ENCODE results near the gene ANKS4B. TPM values are rescaled to one million over a fixed set of nuclear protein-coding genes. Genes with fewer than 3 reads are reported as not detected.
"Not testable (repeated sequence)": the region's sequence is repeated elsewhere in the genome, so short reads cannot be mapped to it uniquely, and the experiment has no call there.

ANKS4B gene
- total RNA-seq, 1 donor from 2014 or later = not detected

DNA sequence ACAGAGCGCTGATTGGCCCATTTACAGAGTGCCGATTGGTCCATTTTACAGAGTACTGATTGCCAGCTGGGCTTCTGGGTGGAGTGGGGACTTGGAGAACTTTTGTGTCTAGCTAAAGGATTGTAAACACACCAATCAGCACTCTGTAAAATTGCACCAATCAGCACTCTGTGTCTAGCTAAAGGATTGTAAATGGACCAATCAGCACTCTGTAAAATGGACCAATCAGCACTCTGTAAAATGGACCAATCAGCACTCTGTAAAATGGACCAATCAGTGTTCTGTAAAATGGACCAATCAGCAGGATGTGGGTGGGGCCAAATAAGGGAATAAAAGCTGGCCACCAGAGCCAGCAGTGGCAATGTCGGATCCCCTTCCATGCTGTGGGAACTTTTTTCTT, 56.3 kb downstream of the ANKS4B start:
- not testable (repeated sequence) for DNase-seq (ENCODE audit: low read depth in 2 of 2)

GRCh38 chr16:21300309-21301167, 67.0 kb downstream of the ANKS4B start:
- DNase-seq (ENCODE audit: low read depth in 2 of 2) = peak; percentile 99 to 100

GRCh38 chr16:21301168-21301894, 67.8 kb downstream of the ANKS4B start:
- peak; percentile 73 to 76 for DNase-seq (ENCODE audit: low read depth in 2 of 2)

DNA sequence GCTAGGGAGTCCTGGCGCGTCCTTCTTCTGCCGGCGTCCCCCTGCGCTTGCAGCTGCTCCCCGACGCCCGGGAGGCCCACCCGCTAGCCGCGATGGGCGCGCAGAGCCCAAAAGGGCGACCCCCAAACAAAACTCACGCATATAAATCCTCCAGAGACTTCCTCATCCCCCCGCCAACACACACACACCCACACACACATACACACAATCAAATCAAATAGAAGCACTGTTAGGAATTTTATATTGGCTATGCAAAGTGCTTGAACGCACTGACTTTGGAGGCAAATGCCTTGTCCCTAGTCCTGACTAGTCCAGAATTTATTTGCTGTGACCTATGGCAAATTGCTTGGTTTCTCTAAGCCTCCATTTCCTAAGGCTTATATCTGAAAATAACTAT, 68.4 kb downstream of the ANKS4B start:
- DNase-seq (ENCODE audit: low read depth in 2 of 2) = no peak

DNA sequence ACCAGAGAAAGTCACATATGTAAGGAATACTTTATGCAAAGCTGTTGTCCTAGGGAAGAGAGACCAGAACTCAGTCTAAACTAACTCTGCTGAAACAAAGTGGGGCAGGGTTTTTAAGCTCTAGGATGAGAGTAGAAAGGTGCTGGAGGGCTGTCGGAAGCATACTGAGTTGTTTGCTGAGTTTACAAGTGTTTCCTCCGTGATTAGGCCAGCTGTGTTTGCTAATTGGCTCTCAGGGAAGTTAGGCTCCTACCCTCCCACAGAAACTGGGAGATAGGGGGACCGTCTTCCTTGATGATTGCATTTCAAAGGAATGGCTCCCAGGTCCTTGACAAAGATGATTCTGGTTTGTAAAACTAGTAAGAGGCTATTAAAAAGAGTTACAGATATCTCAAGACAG, 69.0 kb downstream of the ANKS4B start:
- peak in 1 of 2 donors; percentile 23 for DNase-seq (ENCODE audit: low read depth in 2 of 2)

DNA sequence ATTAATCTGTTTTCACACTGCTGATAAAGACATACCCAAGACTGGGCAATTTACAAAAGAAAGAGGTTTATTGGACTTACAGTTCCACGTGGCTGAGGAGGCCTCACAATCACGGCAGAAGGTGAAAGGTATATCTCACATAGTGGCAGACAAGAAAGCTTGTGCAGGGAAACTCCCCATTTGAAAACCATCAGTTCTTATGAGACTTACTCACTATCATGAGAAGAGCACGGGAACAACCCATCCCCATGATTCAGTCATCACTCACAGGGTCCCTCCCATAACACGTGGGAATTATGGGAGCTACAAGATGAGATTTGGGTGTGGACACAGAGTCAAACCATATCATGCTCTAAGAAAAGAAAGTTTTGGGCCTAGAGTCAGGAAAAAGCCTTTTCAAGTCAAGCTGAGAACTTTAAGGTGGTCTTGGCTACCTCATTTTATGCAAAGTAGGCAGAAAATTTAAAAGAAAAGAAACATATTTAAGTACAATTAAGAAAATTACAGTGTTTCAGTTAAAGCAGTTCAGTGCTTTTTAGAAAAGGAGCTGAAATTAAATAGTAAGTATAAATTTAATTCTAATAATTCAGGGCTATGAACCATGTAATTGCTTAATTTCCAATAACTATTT, 69.5 kb downstream of the ANKS4B start:
- peak in 1 of 2 donors; percentile 81 for DNase-seq (ENCODE audit: low read depth in 2 of 2)

Other genes with a start within 250 kb of the ANKS4B start
- gene DNAH3, start 82.9 kb upstream of the ANKS4B start, total RNA-seq = not detected in 2 replicates
- 2.0 and 9.4 TPM in 2 replicates for gene LDAF1, start 75.0 kb upstream of the ANKS4B start, total RNA-seq
- gene ZP2, start 22.1 kb upstream of the ANKS4B start, total RNA-seq = under 0.01 and 0.22 TPM in 2 replicates
- not detected in 2 replicates for gene CRYM, start 44.6 kb downstream of the ANKS4B start, total RNA-seq

Data from lung microvascular endothelial cell (primary cell).